Endothelial cell of umbilical vein (primary cell): ENCODE data around the gene PELI2. TPM values are rescaled to one million over a fixed set of nuclear protein-coding genes. Genes with fewer than 3 reads are reported as not detected.

Experiments
- BruUV-seq: library from RNA; stranded (reverse); fragments of 400-500 nt; replicated peaks from 2 replicates; lab custom pipeline; 2021; lab: Mats Ljungman, UMichigan
- CTCF ChIA-PET: fragments of 300-600, 350-600 bp; sonication (Branson Sonifier 250); formaldehyde crosslinking; loops from one replicate; lab custom pipeline; 2021; ENCODE audit warnings: antibody characterized with exemption, inconsistent platforms; lab: Charles Lee
- POLR2A ChIA-PET: fragments of 300-600, 350-600 bp; sonication (Branson Sonifier 250); formaldehyde crosslinking; loops from one replicate; lab custom pipeline; 2021; ENCODE audit warnings: antibody characterized with exemption, inconsistent platforms; lab: Charles Lee
- DNase-seq: peaks from one replicate; pipeline ENCODE4 v3.0.0-alpha.2; 2011; ENCODE audit warnings: low read depth, low spot score
- FAIRE-seq: peaks from 2 replicates; lab custom pipeline; 2011; peaks lifted over from hg19 to GRCh38; lab: Jason Lieb, UNC
- H2AFZ ChIP-seq: 2 replicates; pipeline ENCODE4 v1.6.0; 2012; ENCODE audit warnings: low read depth, low read length, control low read depth, inconsistent platforms
- H3K27ac ChIP-seq: 2 replicates; pipeline ENCODE4 v1.5.1; 2011; ENCODE audit warnings: low read depth, mild to moderate bottlenecking, control low read depth, low read length, moderate library complexity; ENCODE audit not compliant: insufficient read depth
- H3K27me3 ChIP-seq, 2 experiments: 2 replicates each; pipeline versions ENCODE4 v1.6.0 to v1.6.1; 2011; ENCODE audit warnings: low read length in 2 of 2, mixed read lengths in 1 of 2; ENCODE audit not compliant: control insufficient read depth in 2 of 2, insufficient read depth in 2 of 2
- H3K36me3 ChIP-seq, 2 experiments: 2 replicates in 1 of 2; 3 replicates in 1 of 2; pipeline ENCODE4 v1.5.1; 2011; ENCODE audit warnings: low read length in 2 of 2, mild to moderate bottlenecking in 1 of 2, moderate library complexity in 1 of 2; ENCODE audit not compliant: control insufficient read depth in 2 of 2, insufficient read depth in 2 of 2; ENCODE audit errors: extremely low read depth in 1 of 2
- H3K4me1 ChIP-seq: 3 replicates; pipeline ENCODE4 v1.5.1; 2011; ENCODE audit warnings: mild to moderate bottlenecking, low read length; ENCODE audit not compliant: control insufficient read depth, insufficient read depth; ENCODE audit errors: extremely low read depth
- H3K4me2 ChIP-seq: 2 replicates; pipeline ENCODE4 v1.6.1; 2011; ENCODE audit warnings: low read length, control low read depth, mixed read lengths; ENCODE audit not compliant: insufficient read depth
- H3K4me3 ChIP-seq, 3 experiments: fragments of 200-600 bp in 1 of 3; sonication (generic), shearing (Covaris generic) in 1 of 3; replicated peaks in 1 of 3; 2 replicates each; pipeline ENCODE4 v1.5.1; 2011 to 2016; ENCODE audit warnings: control low read depth in 3 of 3, low read length in 3 of 3, mild to moderate bottlenecking in 2 of 3, inconsistent platforms in 1 of 3, low read depth in 1 of 3, moderate library complexity in 1 of 3; ENCODE audit not compliant: insufficient read depth in 1 of 3
- H3K79me2 ChIP-seq: 2 replicates; pipeline ENCODE4 v1.6.0; 2012; ENCODE audit warnings: low read length, inconsistent platforms; ENCODE audit not compliant: control insufficient read depth, insufficient read depth
- H3K9ac ChIP-seq: replicated peaks from 2 replicates; pipeline ENCODE3; 2011; ENCODE audit warnings: low read length, control low read depth; ENCODE audit not compliant: insufficient read depth; ENCODE audit errors: extremely low read depth
- H3K9me1 ChIP-seq: replicated peaks from 3 replicates; pipeline ENCODE4 v1.6.0; 2011; ENCODE audit warnings: mild to moderate bottlenecking, low read length; ENCODE audit not compliant: control insufficient read depth, insufficient read depth; ENCODE audit errors: extremely low read depth
- H3K9me3 ChIP-seq: replicated peaks from 2 replicates; pipeline ENCODE4 v1.5.1; 2012; ENCODE audit warnings: low read length, inconsistent platforms; ENCODE audit not compliant: control insufficient read depth, insufficient read depth
- H4K20me1 ChIP-seq: replicated peaks from 2 replicates; pipeline ENCODE3; 2011; ENCODE audit warnings: mild to moderate bottlenecking, low read length; ENCODE audit not compliant: control insufficient read depth, insufficient read depth; ENCODE audit errors: extremely low read depth
- GATA2 ChIP-seq: IDR thresholded peaks from 2 replicates; pipeline ENCODE4 v1.7.0; 2011; ENCODE audit warnings: low read depth, mild to moderate bottlenecking, moderate library complexity, mixed read lengths, low read length; ENCODE audit not compliant: insufficient read length, insufficient read depth
- MAX ChIP-seq: IDR thresholded peaks from 2 replicates; pipeline ENCODE4 v1.6.1; 2011; ENCODE audit not compliant: insufficient read depth, insufficient read length
- dilution Hi-C: fragments of 300-500 bp; cut with MboI; formaldehyde crosslinking; loops from one replicate; pipeline ENCODE4 v1.15.0; 2019; ENCODE audit warnings: low sequenced_read_pairs; ENCODE audit not compliant: extremely low pct_ligation_motif_present
- intact Hi-C: fragments of 100-400 bp; cut with micrococcal nuclease; formaldehyde crosslinking; loops from one replicate; pipeline ENCODE4 v1.10.0; 2022
- polyA plus RNA-seq, 4 experiments: library from polyadenylated mRNA; depleted of rRNA in 3 of 4; stranded (reverse) in 3 of 4; unstranded in 1 of 4; fragments of >200 nt; gene quantifications; 2 replicates each; pipeline versions ENCODE4 v1.2.1 to v1.2.3, GENCODE V29; 2011 to 2012; ENCODE audit warnings: missing spikeins in 1 of 4
- total RNA-seq: library from RNA; stranded (reverse); gene quantifications from 2 replicates; pipeline ENCODE4 v1.2.3, GENCODE V29; 2021

PELI2 gene
- total and polyA plus RNA-seq, 2 donors (not counting 3 experiments of a cell fraction or from before 2014, with no cell fraction given), result 11.5 to 13.0 TPM

GRCh38 chr14:56145181-56145769, 27.1 kb downstream of the PELI2 start:
- no peak overlapping the region for H2AFZ ChIP-seq
- CTCF ChIA-PET, result interaction anchor here (1.0 kb wide), 1 partner anchor 27 kb away, joined by 3 read pairs; no protein-coding TSS in a partner anchor
- H3K9me3 ChIP-seq, result no peaks in the 10 kb centered on the region
- H3K36me3 ChIP-seq, result no peaks in the 10 kb centered on the region
- H3K4me3 ChIP-seq, result no peak overlapping the region
- FAIRE-seq, result no peak
- peaks cover 5% of the 10 kb centered on the region for H3K4me1 ChIP-seq
- no peaks in the 10 kb centered on the region for H3K9me1 ChIP-seq
- intact Hi-C loops, result no loop called here
- TF ChIP-seq MAX (no peak), GATA2 (no peak)
- no peak overlapping the region for H3K9ac ChIP-seq
- no TSS peak for BruUV-seq
- dilution Hi-C loops, result no loop called here
- DNase-seq, result no peak
- POLR2A ChIA-PET, result no interaction called here
- H3K79me2 ChIP-seq, result peaks cover 2% of the 10 kb centered on the region
- H4K20me1 ChIP-seq, result no peaks in the 10 kb centered on the region
- no peak overlapping the region for H3K4me2 ChIP-seq
- no peaks in the 10 kb centered on the region for H3K27me3 ChIP-seq
- H3K27ac ChIP-seq, result no peak overlapping the region

GRCh38 chr14:56145965-56146364, 27.8 kb downstream of the PELI2 start:
- Histone ChIP-seq H2AFZ (no peak overlapping the region), H3K36me3 (no peaks in the 10 kb centered on the region), H3K9me3 (no peaks in the 10 kb centered on the region), H3K27ac (no peak overlapping the region), H3K27me3 (no peaks in the 10 kb centered on the region), H3K9ac (no peak overlapping the region), H3K79me2 (no peaks in the 10 kb centered on the region), H3K4me3 (no peak overlapping the region), H3K4me1 (peaks cover 5% of the 10 kb centered on the region), H3K4me2 (no peak overlapping the region), H3K9me1 (no peaks in the 10 kb centered on the region), H4K20me1 (no peaks in the 10 kb centered on the region)
- no peak for TF ChIP-seq GATA2
- ChIA-PET CTCF (interaction anchor here (1.0 kb wide), 1 partner anchor 26 kb away, joined by 3 read pairs; no protein-coding TSS in a partner anchor), POLR2A (no interaction called here)
- DNase-seq (no peak), FAIRE-seq (no peak)
- dilution Hi-C loops (no loop called here), intact Hi-C loops (no loop called here)
- BruUV-seq, result no TSS peak
